Jurkat, Clone E6-1 (cell line): Measurements from ENCODE around the gene ABTB1.
"Not testable (repeated sequence)": the region's sequence is repeated elsewhere in the genome, so short reads cannot be mapped to it uniquely, and the experiment has no call there.

ENCODE experiments used
- DNase-seq: peaks from one replicate; pipeline ENCODE4 v3.0.0-alpha.2; 2011; ENCODE audit warnings: low read depth, low spot score
- H3K4me3 ChIP-seq: 2 replicates; pipeline ENCODE4 v1.5.1; 2011; ENCODE audit warnings: mild to moderate bottlenecking, low read length, control low read depth, moderate library complexity

ABTB1 gene

GRCh38 chr3:127697551-127698240 lies 24.9 kb downstream of the ABTB1 start:
- H3K4me3 ChIP-seq, result peak overlapping the region; percentile 37
- DNase-seq, result peak; percentile 72

GRCh38 chr3:127698286-127698685 lies 25.5 kb downstream of the ABTB1 start:
- H3K4me3 ChIP-seq, result no peak overlapping the region
- DNase-seq, result no peak

DNA sequence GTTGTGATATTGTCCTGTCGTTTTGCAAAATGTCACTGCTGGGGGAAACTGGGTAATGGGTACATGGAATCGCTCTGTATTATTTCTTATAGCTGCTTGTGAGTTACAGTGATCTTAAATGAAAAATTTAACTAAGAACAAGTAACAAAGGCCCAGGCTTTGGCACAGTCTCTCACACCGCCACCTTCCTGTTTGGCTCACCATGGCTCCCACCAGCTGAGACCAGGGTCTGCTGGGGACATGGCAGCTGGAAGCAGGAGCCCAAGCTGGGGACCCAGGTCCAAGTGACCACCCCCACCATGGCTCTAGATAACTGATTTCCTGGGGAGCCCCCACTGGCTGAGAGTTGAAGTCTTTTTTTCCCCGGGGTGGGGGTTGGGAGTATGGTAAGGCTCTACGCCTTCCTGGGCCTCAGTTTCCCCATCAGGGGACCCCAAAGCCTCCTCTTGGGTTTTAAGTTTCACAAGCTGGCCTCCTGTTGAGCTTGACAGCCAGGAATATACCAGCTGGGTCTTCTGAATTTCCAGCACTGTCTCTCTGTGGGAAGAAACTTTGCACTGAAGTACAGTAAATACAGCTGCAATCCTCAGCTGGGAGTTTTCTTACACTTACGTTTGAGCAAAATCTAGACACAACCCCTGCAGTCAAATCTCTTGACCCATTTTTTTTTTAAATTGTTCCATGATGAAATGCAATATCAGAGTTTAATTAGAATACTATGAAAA lies 26.1 kb downstream of the ABTB1 start:
- no peak for DNase-seq
- no peak overlapping the region for H3K4me3 ChIP-seq

- H3K4me3 ChIP-seq, result no peak overlapping the region
- no peak for DNase-seq
Observed at GRCh38 chr3:127699416-127700300, 26.9 kb downstream of the ABTB1 start.

GRCh38 chr3:127700406-127700805 lies 27.7 kb downstream of the ABTB1 start:
- H3K4me3 ChIP-seq, result no peak overlapping the region
- DNase-seq, result no peak

GRCh38 chr3:127701280-127701911 lies 28.6 kb downstream of the ABTB1 start:
- no peak overlapping the region for H3K4me3 ChIP-seq
- DNase-seq, result no peak

DNA sequence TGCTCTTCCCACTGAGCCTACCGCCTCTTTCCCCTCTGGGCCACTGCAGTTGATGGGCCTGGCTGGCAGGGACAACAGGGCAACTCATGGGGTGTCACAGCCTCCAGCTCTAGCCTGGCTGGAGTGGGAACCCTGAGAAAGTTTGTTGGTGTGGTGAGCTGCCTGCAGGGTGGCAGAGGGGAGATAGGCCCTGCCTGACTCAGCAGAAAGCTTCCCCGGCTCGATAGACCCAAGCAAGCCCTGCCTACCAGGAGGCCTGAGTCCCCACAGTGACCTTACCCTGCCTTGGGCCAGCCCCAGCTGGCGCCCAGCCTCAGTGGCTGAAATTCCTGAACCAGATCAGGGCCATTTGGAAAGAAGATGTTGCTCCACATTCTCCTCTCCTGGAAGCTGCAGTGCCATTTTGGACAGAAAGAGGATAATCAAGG lies 29.4 kb downstream of the ABTB1 start:
- DNase-seq, result no peak
- no peak overlapping the region for H3K4me3 ChIP-seq

GRCh38 chr3:127704840-127705239 lies 32.1 kb downstream of the ABTB1 start:
- DNase-seq, H3K4me3 ChIP-seq: not testable (repeated sequence)

GRCh38 chr3:127706312-127706711 lies 33.6 kb downstream of the ABTB1 start:
- H3K4me3 ChIP-seq, result no peak overlapping the region

DNA sequence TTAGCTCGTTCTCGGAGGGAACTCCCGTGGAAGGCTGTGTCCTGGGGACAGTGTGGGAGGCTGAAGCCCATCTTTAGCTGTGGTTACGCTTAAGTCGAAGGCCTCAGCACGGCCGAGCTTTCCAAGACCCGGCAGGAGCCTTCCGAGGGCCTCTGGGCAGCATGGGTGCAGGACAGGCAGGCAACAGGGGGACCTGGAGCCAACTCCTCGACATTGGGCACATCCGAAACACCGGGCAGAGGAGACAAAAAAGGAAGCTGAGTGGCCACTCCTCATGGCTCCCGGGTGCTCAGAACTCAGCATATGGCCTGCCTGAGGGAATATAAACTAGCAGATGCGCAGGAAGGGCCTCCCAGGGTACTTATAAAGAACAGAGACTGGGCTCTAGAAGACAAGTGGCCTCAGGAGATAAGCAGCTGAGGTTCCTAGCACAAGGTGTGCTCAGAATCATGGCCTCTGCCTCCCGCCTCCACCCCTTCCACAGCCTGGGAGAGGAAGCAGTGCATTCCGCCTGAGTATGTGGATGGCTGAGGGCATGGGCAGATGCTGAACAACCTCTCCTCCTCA lies 34.1 kb downstream of the ABTB1 start:
- no peak overlapping the region for H3K4me3 ChIP-seq
- no peak for DNase-seq

More at GRCh38 chr3:127706312-127706711, 33.6 kb downstream of the ABTB1 start:
- no peak for DNase-seq

- H3K4me3 ChIP-seq, result no peak overlapping the region
- DNase-seq, result no peak
Observed at GRCh38 chr3:127707851-127708411, 35.2 kb downstream of the ABTB1 start.

- H3K4me3 ChIP-seq, result no peak overlapping the region
Observed at GRCh38 chr3:127708837-127709236, 36.1 kb downstream of the ABTB1 start.

GRCh38 chr3:127709320-127710060 lies 36.7 kb downstream of the ABTB1 start:
- DNase-seq, result no peak
- H3K4me3 ChIP-seq, result no peak overlapping the region

More at GRCh38 chr3:127708837-127709236, 36.1 kb downstream of the ABTB1 start:
- no peak for DNase-seq

- H3K4me3 ChIP-seq, result no peak overlapping the region
- no peak for DNase-seq
Observed at GRCh38 chr3:127710155-127710941, 37.6 kb downstream of the ABTB1 start.

- no peak for DNase-seq
- no peak overlapping the region for H3K4me3 ChIP-seq
Observed at GRCh38 chr3:127711021-127711695, 38.4 kb downstream of the ABTB1 start.

DNA sequence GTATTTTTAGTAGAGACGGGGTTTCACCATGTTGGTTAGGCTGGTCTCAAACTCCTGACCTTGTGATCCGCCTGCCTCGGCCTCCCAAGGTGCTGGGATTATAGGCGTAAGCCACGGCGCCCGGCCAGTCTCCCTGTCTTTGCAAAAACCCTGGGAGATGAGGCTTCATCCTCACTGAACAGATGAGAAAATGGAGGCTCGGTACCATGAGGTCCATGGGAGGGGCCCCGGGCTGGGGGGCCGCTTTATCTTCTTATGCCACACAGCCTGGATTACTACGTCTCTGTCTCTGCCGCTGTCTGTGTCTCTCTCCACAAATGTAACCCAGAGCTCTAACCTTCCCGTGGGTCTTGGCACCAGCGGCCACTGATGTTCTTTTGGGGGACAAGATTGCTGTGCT lies 39.1 kb downstream of the ABTB1 start:
- no peak for DNase-seq
- no peak overlapping the region for H3K4me3 ChIP-seq

DNA sequence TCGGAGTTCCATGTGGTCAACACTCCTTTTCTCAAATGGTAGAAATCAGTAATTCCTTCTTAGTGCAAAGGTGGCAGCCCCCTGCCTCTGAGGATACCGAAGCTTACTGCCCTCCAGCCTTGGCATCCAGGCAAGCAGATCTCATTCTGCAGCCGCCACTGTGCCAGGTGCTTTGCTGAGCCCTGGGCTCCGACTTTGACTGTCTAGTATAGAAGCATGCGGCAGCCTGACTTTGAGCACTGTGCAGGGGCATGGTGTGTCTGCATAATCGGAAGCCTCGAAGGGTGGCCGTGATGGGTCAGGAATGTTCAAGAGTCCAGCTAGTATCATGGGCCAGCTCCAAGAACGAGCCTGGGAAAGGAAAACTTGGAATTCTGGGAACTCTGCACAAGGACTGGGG lies 39.7 kb downstream of the ABTB1 start:
- no peak overlapping the region for H3K4me3 ChIP-seq
- no peak for DNase-seq
